ENCODE results near the gene KRT71.
A peak's percentile ranks its signal among the peaks of the same experiment; 100 is the strongest.
"Not testable (repeated sequence)": the region's sequence is repeated elsewhere in the genome, so short reads cannot be mapped to it uniquely, and the experiment has no call there.

KRT71 gene

DNA sequence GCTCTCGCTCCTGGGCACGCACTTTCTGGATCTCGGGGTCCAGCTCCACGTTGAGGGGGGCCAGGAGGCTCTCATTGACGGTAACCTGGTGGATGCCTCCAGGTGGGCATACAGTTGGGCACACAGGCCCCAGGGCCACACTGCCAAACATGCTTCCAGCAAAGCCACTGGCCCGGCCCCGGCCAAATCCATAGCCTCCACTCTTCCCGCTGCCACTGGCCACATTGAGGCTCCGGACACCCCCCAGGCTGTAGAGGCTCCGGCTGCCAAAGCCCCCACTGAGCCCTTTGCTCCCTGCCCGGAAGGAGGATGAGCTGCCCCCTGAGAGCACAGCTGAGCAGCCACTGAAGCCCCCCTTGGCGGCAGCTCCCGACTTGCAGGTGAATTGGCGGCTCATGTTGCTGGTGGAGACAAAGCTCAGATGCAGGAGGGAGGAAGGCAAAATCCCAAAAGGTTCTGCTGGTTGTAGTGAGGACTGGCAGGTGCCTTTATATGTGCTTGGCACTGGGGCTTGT lies at the start of gene KRT71:
Gene KRT71 (minus strand): TSS at position 465 of the 515 bp plus-strand sequence. CDS start 68 bp downstream, at position 397.
- no peak for DNase-seq

DNA sequence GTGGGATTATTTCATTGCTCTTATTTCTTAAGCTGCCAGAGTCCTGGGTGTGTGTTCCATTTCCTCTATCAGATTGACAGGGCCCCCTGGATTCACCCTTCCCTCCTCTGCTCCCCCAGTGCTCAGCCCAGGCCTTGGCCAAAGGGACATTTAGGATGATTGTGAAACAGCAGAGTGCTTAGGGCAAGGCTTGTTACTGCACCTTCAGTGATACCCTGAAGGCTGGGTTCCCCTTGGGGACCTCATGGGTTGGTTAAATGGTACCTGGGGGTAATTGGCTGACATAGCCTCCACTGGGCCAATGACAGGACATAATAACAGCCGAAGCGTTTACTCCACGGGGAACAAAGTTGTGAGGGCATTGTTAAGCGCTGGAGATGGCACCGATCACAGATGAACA lies 49.6 kb upstream of the KRT71 start:
- no peak for DNase-seq

DNA sequence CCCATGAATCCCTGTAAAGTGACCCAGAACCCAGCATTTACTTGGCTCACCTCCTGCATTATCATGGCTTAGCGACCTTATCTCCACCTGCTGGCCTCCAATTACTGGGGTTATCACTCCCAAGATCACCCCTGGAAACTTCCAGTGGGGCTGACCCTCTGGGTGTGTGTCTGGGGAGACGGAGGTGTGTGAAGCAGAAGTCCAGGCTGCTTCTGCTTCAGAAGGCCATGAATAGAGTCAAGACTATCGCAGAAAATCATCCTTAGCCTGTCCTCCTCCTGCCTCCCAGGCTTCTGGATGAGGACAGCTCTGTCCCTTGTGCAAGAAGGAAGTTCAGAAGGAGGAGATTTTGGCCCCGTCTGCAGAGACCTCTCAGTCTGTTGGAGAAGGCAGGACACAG lies 48.7 kb upstream of the KRT71 start:
- no peak for DNase-seq

DNA sequence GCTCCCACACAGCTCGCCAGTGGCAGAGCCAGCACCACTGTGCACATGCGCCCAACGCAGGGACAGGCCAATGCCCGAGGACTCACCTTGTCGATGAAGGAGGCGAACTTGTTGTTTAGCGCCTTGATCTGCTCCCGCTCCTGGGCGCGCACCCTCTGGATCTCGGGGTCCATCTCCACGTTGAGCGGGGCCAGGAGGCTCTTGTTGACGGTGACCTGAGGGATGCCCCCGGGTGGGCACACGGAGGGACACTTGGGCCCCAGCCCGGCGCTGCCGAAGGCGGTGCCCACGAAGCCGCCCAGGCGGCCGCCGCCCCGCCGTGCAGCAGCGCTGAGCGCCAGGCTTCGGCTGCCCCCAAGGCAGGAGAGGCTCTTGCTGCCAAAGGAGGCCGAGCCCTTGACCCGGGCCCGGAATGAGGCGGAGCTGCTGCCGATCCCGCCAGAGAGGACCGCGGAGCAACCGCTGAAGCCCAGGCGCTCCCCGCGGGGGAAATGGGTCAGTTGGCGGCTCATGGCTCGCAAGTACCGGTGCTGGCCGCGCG lies 48.1 kb upstream of the KRT71 start, which contains the start of gene KRT72:
Gene KRT72 (minus strand): TSS at position 523 of the 541 bp plus-strand sequence. CDS start 11 bp downstream, at position 512.
- DNase-seq = peak; percentile 47

DNA sequence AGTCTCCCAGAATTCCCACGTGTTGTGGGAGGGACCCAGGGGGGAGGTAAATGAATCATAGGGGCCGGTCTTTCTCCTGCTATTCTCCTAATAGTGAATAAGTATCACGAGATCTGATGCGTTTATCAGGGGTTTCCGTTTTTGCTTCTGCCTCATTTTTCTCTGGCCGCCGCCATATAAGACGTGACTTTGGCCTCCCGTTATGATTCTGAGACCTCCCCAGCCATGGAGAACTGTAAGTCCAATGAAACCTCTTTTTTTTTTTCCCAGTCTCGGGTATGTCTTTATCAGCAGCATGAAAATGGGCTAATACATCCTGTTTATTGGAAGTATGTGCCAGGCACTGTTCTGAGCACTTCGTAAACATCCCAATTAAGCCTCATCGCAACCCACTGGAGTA lies 47.5 kb upstream of the KRT71 start:
- no peak for DNase-seq

DNA sequence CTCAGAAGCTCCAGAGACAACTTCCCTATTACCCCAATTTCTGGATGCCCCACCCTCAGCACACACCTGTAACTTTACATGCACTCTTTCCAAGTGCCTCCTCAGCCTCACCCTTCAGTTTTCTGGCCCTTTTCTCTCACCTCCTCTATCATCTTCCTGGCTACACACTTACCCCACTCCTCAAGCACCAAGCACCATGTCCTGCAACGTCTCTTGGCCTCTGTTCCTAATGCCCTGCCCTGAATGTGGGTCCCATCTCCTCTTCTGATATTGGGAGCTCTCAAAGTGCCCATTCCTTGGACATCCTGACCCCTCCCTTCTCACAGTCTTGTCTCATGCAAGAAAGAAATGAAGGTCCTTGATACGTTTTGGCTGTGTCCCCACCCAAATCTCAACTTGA lies 47.1 kb upstream of the KRT71 start:
- DNase-seq = no peak

DNA sequence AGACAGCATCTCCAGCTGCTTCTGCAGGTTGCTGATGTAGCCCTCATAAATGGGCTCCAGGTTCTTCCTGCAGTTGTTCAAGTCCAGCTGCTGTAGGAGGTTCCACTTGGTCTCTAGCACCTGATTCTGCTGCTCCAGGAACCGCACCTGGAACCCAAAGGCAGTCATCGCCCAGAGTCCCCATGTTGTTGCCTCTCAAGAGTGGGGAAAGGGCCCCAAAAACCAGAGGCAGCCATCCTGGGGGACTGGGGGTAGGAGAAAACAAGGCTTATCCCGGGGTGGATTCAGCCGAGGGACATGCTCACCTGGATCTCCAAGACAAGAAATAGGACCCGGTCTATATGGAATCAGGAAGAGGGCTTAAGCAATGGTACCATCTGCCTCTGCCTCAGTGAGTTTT lies 46.0 kb upstream of the KRT71 start:
- no peak for DNase-seq

DNA sequence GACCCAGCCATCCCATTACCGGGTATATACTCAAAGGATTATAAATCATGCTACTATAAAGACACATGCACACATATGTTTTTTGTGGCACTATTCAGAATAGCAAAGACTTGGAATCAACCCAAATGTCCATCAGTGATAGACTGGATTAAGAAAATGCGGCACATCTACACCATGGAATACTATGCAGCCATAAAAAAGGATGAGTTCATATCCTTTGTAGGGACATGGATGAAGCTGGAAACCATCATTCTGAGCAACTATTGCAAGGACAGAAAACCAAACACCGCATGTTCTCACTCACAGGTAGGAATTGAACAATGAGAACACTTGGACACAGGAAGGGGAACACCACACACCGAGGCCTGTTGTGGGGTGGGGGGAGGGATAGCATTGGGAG lies 41.3 kb upstream of the KRT71 start:
- not testable (repeated sequence) for DNase-seq

DNA sequence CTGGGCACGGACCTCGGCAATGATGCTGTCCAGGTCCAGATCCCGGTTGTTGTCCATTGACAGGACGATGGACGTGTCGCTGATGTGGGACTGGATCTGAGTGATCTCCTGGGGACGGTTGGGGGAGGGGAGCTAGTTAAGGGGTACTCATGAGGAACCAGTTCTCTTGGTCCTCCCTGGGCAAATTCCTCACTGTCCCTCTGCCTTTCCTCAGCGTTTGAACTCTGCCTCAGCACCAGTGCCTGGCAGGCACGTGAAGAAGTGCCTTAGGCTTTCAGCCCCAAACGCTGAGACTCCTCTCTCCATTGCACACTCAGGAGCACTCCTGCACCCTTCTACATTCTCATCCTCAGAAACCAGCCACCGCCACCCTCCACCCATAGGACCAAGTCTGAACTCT lies 38.6 kb upstream of the KRT71 start:
- no peak for DNase-seq

DNA sequence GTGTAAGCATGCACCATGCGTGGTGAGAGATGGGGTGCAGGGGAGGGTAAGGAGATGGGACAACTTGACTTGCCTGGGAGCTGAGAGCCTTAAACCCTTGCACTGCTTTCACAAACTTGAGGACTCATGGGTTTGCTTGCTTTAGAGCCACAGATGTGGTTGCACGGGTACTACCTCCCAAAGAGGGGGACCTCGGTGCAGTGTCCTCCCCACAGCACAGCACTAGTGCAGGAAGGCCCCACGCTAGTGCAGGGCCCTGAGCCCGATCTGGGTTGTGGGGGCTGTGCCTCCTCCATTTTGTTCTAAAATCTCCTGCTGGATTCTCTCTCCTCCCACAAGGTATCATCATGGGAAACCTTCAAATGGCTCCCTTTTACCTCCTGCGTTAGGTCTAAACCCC lies 37.1 kb upstream of the KRT71 start:
- no peak for DNase-seq

DNA sequence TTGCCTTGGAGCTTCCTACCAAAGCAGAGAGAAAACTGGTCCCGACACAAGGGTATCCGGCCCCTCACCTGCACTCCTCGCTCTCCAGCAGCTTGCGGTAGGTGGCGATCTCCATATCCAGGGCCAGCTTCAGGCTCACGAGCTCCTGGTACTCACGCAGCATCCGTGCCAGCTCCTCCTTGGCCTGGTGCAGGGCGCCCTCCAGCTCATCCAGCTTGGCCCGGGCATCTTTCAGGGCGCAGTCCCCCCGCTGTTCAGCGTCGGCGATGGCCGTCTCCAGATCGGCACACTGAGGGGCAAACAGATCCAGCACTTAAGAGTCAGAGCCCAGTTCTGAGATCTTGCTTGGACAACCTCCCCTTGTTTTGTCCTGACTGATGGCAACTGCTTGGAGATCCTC lies 34.6 kb upstream of the KRT71 start:
- DNase-seq = no peak

DNA sequence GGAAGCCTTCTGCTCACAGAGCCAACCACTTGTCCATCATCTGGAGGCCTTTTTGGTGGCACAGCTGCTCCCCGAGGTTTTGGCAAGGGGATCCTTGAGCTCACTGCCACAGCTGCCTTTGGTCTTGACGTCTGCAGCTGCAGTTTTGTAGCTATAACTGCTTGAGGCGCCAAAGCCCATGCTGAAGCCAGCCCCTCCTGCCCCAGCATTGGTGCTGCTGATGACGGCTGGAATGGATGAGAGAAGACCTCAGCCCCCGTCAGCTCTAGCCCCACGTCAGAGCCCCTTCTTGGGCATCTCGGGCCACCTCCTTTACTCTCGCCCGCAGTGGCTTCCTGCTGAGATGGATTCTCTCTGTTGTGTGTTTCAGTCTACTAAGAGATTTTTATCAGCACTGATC lies 33.0 kb upstream of the KRT71 start:
- DNase-seq = no peak

DNA sequence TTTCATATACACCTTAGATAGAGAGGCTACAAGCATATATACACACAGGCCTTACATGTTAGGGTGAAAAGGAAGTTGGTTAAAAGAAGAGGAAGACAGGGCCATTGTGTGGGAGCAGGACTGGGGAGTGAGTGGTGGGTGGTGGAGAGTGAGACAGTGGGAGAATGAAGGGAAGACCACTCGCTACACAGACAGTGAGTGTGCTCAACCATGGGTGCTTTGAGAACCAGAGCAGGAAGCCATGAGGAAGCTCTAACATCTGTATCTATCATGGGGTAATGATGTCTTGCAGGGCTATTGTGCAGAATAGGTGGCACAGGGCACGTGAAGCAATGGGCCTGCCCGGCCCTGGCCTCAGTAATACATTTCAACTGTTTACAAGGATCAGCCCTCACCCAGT lies 32.1 kb upstream of the KRT71 start:
- no peak for DNase-seq

DNA sequence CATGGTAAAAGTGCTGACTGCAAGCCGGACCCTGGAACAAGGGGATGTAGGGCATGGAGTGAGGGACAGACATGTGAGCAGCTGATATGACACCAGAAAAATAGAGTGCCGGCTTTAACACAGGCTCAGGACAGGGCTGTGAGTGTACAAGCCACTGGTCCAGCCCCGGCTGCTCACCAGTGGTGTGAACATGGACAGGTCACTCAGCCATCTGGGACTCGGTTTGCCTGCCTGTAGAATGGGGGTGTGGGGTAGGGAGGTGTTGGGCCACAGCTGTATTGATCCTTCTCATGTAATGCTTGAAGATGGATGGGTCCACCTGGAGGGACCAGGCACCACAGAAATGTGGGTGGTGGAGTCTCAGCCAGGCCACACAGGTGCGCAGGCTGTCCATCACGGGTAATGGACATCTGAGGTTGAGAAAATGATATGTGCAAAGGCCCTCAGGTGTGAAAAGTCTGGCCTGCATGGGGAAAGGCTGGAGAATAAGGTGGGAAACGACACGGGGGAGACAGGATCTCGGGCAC lies 31.3 kb upstream of the KRT71 start:
- no peak for DNase-seq

DNA sequence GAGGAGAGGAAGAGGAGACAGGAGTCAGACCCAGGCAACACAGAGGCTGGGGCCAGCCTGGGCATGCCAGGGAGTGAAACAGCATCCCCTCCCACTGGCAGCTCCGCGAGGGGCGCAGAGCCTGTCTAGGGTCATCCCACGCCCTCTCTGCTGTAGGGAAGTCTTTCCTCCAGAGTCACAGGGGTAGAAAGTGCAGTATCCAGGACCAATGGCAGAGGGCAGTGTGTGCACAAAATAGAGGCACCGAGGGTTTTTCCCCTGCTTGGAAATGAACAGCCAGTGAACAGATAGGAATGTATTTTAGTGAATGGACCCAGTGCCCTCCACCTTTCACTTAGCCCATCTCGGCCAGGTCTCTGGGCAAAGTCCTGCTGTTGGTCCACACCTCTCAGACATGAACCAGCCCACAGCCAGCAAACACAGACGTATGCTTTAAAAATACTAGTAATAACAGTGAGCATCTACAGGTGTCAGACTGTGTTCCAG lies 30.1 kb upstream of the KRT71 start:
- peak; percentile 67 for DNase-seq

DNA sequence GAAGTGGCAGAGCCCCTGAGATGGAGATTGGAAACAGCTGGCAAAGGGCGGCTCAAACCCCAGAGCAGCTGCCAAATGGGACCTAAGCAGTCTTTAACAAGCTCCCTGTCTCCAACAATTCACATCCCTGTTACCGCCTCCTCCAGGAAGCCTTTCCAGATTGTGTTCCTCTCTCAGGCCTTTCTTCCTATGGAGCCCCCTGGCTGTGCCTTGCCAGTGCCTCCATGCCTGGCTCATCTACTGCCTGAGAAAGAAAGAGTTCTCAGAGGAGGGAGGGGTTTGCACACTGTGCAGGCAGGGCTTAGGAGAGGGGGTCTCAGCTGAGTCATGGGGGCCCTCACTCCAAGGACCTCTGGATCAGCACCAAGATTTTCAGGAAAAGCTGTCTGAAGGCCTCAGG lies 29.5 kb upstream of the KRT71 start:
- no peak for DNase-seq

DNA sequence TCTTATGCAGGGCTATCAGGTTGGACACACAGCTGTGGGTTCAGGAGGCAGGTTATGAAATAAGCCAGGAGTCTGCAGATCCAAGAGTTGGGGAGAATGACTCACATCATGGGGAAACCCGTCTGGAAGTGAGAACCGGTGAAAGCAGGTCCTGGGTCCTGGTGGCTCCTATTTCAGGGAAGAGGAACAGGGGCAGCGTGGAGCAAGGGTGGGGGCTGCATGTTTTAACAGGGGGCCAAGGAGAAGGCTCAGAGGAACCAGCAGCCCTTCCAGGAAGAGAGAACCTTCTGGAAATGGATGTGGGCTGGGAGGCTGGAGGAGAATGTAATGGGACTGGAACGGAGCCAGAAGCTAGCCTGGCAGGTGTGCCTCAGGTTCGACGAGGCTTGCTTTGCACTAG lies 28.5 kb upstream of the KRT71 start:
- DNase-seq = no peak

DNA sequence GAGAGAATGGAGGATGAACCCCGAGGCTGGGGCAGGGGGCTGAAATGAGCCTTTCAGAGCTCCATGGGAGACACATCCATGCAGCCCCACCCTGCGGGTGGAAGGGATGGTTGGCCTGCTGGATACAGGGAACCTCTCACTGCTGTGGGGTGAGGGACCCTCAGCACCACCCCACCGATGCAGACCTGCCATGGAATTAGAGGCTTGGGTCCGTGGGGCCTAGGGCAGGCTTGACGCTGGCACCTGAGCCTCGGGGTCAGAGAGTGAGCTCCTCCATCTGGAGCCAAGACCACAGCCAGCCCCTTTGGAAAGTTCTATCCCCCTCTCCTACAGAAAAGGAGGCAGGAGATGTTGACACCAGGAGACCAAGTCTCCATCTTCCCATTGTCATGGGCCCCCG lies 28.1 kb upstream of the KRT71 start:
- DNase-seq = no peak

DNA sequence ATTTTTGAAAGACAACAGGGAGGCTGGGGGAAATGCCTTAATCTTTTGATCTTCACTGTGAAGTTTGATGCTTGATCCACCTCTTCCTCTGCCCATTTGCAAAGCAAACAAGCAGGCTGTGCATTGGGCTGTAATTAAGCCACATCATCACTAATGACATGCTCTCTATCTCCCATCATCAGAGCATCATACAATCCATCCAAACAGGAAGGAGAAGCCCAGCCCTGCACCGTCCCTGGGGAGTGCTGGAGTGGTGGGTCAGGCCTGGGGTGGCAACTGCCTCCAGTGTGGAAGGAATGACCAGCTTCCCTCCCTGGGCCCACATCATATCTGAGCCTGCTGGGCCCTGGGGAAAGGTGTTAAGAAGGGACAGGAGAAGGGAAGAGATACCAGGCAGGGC lies 27.6 kb upstream of the KRT71 start:
- DNase-seq = no peak

DNA sequence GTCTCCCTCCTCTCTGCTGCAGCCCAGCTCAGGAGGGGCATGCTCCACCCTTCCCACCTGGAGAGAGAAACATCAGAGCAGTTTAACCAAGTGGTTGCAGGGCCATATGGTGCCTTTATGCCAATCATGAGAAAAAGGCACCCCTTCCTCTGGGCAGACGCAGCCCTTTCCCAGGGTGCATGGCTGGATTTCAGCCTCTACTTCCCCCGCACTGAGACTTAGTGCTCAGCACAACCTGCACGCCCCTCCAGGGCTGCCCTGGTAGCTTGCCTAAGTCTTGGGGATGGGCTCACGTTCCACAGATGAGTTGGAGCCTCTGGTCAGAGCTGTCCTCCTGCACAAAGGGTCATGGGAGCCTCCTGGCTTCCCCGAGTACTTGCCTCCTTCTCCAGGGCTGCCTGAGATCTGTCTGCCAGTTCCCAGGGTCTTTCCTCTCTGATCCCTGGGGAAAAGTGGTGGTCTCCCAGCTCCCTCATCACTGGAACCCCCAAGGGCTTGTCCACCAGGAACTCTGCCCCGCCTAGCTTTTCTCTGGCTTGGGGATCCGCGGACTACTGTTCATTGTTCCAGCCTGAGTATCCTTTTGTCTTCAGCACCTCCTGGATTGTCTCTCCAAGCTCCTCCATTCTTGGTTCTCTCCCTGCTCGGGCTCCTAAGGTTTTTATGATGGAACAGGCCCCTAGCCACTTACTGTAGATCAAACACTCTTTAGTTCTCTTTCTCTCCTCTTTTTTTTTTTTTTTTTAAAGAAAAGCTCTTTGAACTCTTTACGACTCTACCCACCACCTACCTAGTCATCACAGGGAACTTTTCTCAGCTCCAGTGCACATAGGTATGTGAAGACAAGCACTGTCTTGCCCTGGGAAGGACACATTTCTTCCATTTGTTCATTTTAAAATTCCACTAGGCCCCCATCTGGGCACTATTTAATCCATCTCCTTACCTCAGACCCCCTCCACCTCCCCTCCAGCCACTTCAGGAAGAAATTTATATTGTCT lies 26.8 kb upstream of the KRT71 start:
- DNase-seq = no peak

DNA sequence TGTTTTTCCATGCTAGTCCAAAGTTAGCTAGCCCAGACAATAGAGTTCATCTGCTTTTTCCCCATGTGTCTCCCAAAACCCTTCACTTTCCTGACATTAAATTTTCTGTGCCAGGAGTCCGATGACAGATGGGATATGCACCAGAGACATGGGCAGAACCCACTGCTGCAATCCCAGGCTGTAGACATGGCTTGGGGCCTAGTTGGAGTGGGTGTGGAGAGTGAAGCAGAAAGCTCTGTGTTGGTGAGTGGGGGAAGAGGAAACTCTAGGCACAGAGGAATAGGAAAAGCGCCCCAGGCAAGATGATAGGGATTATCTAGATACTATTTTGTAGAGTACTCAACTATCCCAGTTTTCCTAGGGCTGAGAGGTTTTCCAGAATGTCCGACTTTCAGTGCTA lies 25.5 kb upstream of the KRT71 start:
- no peak for DNase-seq

DNA sequence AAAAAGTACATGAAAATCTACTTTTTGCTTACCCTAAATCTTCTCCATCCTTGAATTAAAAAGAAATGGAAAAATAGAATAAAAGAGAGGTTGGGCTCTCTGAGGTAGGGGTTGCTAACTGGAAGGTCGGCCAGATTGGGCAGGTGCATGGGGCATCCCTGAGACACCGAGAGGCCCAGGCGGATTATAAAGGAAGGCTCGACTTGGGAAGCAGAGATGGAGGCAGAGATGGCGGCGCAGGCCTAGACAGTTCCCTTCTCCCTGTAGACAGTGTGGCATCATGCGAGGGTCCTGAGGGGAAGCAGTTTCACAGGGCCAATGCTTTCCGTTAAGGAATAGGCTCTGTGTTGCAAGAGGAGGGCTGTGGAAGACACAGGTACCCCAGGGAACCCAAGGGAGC lies 24.4 kb upstream of the KRT71 start:
- no peak for DNase-seq

DNA sequence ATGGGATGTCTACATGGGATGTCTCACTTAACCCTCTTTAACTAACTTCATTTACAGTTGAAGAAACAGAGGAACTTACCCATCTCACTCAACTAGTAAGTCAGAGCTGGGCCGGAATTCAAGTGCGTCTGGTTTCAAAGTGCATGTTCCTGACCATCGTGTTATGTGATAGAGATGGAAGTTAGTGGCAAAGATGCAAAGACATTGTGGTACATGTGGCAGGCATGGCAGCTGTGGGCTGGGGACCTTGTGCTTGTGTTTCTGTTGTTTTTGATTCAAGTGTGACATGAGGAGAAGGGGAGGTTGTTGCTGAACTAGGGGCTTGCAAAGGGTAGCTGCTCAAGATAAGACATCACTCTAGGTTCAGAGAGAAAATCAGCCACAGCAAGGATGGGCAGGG lies 23.0 kb upstream of the KRT71 start:
- no peak for DNase-seq

DNA sequence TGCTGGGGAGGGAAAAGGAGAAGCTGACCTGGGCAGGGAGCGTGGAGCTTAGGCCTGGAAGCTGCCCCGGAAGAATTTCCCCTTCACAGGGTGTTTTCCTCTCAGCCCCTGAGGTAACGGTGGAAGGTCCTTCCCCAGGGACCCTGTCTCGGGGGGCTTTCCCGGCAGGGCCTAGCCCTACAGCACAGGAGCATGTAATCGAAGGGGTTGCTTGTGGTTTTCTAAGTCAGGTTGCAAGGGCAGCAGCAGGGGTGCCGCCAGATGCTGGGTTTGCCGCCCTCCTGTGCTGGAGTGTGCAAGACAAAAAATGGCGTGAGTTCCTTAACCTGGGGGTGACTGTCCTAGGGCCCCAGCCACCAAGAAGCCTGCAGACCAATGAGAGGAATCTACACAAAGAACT lies 22.3 kb upstream of the KRT71 start:
- DNase-seq = no peak
